ENCODE measurements around the gene LRRC74B.
"Not testable (repeated sequence)": the region's sequence is repeated elsewhere in the genome, so short reads cannot be mapped to it uniquely, and the experiment has no call there.

LRRC74B gene, protein sequence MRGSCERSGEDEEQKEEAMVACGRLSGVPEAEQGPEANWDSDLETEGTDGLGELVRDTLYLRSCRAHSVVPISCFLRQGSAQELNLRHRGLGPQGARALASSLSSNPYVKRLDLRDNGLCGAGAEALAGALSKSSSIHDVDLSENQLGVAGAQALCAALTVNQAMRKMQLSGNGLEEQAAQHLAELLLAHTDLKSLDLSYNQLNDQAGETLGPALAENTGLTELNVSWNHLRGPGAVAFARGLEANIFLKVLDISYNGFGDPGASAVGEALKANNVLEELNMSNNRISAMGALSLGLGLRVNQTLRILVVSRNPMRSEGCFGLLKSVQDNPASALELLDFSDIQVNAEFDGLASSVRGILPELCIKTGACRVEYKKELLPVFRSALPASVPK

DNA sequence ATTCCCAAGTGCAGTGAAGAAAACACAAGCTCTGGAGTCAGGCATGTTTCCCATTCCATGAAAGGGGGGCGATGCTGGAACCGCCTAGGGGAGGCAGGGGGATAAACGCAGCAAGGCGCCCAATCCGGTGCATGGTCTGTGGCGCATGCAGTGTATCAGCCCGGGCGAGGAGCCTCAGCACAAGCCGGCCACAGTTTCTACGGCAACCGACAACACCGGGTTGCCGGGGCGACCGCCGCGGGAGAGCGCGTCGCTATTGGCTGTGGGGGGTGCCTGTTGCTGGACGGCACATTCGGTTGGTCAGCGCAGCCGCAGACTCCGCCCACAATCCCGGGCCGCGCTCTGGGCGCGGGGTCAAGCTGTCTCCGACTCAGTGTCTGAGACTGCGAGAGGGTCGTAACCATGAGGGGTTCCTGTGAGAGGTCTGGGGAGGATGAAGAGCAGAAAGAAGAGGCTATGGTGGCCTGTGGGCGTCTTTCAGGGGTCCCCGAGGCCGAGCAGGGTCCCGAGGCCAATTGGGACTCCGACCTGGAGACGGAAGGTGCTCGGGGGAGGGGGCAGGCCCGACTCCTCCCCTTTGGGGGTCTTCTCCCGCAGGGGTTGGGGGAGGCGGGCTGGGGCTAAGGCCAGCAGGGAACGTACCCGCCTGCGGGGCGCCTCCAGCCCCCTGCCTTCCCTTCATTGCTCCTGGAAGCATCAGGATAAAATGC, at the start of gene LRRC74B:
Gene LRRC74B (plus strand): TSS at position 362 of the 710 bp plus-strand sequence. CDS start 41 bp downstream, at position 403.
- peak; percentile 93 for DNase-seq

DNA sequence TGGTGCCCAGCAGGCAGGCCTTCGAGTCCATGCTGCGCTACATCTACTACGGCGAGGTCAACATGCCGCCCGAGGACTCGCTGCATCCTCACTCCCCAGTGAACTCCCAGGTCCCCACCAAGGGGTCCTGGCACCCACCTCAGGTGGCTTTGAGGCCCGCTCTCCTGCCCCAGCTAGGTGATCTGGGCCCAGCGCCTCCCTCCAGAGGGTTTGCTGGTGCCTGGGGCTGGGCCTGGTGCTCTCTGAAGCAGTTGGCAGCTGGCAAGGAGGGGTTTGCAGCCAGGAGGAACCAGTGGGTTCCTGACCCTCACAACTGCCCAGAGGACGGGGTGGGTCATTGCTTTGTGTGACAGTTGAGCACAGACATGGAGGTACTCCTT, 49.7 kb upstream of the LRRC74B start:
- no peak for DNase-seq

DNA sequence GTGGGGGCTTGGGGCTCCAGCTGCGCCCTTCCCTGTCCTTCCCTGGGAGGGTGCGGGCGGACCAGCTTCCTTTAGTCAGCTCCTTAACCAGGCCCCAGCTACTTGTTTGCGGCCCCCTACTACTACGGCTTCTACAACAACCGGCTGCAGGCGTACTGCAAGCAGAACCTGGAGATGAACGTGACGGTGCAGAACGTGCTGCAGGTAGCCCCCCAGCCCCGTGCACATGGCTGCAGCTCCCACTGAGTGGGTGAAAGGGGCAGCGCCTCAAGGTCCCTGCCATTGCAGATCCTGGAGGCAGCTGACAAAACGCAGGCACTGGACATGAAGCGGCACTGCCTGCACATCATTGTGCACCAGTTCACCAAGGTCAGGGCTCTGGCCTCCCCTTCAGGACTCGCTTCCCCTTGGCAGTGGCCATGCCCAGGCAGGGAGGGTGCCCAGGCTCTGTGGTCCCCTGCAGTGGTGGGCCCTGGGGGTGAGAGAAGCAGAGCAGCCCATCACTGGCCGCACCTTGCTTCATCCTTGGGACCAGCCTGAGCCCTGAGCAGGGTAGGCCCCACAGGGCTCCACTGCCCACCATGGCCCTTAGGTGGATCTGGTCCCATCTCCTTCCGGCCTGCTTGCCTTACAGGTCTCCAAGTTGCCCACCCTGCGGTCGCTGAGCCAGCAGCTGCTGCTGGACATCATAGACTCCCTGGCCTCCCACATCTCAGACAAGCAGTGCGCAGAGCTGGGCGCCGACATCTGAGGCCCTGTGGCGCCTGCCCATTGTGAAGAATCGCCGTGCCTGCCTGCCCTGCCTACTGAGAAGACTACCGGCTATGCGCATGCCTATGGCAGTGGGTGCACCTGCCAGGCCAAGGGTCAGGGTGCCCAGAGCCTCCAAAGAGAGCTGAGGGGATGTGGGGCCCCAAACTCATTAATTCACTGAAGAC, 48.9 kb upstream of the LRRC74B start:
- DNase-seq = no peak

DNA sequence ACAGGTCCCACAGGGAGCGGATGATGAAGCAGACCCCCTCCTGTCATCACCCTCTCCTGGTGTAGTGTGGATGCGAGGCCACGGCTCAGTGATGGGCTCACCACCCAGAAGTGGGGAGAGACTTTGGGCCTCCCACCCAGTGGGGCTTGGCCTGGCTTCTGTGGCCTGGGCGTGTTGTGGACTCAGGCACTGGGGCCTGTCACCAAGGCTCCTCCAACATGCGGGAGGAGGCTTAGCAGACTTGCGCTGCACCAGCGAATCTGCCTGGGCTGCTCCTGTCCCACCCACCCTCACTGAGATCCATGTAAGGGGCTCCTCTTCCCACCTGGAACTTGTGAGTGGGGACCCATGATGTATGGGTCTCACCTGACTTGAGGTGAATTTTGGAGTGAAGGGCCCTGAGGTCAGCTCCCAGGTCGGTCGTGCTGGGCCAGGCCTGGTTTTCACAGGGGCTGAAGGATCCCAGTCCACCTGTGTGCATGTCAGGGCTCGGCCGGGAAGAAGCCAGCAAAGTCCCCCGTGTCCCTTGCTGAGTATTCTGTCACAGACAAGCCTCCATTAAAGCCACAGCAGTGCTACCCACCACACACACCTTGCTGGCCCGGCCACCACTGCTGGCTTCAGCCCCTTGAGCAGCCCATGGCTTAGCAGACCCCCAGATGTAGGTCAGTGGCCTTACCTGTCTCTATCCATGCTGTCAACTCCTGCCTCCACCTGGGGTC, 48.0 kb upstream of the LRRC74B start:
- no peak for DNase-seq

DNA sequence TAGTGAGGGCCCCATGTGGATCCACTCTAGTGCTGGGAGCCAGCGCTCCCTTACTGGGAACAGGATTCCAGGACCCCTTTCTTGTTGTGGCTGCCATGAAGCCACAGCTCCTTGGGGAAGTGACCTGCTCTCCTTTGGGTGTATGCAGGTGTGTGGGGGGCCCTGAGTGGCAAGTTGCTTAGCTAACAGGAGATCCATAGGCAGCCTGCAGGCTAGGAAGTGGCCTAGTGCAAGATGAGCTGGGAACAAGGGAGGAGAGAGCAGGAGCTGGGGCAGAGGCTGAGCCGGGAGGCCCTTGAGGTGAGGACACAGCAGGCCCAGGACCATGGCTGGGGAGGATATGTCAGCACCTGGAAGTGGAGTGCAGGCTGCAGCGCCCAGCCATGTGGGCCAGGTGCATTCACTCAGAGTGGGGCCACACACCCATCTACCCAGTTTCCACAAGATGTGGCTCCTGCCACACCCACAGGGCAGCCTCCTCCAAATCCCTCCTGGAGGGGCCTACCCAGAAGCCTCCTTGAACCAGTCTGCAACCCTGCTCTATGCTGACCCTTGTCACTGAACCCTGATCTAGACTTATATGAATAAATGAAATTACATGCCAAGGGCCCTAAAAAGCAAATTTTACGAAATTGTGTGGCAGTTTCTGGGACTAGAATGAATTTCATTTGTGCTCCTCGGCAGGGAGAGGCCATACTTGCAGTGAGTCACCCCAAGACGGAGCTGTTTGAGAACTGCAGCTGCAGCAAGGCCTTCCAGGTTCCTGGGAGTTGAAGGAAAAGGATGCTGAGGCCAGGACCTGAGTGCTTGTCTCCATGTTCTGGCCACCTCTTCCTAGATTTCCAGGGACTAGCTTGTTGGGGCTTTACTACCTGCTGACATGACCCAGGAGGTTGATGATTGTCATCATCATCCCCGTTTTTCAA, 47.1 kb upstream of the LRRC74B start:
- DNase-seq = no peak

DNA sequence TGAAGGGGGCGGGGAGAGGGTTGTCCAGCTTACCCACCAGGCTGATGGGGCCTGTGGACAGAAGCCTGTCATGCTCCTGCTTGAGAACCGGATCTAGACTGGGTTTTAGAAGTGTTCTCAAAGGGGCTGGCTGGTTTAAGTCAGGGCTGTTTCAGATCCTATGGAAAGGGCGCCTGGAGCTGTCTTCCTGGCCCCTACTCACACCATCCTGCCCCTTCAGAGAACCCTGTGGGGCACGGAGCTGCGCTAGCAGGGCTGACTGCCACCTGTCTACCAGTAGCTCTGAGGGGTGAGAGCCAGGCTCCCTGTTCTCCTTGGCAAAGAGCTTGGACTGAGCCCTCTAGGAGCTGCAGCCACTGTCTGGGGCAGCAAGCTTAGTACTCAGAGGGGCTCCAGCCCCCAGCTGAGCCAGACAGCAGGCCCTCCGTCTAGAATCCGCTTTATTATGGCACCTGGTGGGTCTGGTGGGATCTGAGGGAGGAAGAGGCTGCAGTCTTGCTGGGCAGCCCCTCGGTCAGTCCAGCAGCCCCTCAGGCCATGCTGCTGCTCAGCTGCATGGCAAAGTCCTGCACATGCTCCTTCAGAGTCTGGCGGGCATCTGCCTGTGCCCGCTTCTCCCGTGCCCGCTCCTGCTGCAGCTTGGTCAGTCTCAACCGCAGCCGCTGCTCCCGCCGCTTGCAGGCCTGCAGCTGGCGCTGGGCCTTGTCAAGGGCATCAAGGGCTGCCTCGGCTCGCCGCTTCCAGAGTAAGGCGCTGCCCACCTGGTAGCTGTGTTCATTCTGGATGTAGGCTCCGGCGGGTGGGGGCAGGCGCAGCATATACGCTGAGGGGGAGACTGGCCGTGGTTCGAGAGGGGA, 46.2 kb upstream of the LRRC74B start:
- DNase-seq = no peak

DNA sequence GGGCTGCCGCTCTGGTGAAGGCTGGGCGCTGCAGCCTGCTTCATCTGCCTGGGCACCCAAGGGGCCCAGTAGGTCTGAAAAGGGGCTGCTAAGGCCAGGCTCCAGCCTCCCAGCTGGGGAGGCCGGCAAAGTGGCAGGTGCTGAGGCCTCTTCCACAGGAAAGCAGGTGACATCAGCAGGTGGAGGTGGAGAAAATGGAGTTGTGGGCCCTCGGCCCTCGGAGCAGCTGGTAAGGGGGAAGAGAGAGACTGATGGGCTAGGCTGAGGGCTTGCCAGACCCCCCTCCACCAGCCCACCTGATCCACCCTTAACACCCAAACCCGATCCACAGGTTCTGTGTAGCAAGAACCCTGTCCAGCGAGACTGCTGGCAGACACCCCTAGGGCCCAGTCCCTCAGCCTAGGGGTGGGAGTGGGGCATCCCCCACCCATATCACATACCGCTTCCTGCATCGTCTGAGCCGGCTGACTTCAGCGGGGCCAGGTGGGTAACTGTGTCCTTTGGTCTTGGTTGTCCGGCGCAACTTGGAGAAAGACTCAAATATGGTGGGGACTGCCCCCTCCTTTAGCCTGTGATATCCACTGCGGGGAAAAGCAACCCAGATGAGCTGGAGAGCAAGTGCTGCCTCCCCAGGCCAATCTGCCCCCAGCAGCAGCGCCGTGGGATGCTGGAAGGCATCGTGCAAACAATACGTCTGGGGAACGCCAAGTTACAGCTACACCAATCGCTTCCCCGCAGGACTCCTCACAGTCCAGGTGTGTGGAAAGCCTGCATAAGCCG, 45.3 kb upstream of the LRRC74B start:
- no peak for DNase-seq

DNA sequence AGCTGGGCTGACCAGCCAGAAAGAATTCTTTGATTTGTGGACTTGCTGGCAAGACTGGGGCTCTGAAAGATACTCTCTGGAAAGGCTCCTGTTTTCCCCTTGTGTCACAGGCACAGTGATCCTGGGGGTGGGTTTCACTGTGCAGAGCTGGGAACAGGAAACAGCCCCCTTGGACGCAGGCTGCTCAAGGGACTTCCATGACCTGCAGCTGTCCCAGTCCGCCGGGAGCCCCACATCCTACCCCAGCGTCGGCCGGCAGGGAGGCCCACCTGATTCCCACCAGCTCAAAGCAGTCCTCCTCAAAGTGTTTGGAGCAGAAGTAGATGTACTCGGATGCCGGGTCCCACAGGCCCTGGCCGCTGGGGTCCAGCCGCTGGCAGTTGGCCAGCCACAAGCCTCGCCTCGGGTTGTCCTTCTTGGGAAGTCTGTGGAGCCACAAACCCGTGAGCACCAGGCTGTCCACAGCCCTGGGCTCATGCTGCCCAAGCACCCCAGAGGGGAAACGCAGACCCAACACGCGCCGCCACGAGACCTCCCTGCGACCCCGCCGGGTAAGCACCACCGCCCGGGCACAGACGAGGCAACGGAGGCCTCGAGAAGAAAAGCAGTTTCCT, 44.7 kb upstream of the LRRC74B start:
- DNase-seq = no peak

DNA sequence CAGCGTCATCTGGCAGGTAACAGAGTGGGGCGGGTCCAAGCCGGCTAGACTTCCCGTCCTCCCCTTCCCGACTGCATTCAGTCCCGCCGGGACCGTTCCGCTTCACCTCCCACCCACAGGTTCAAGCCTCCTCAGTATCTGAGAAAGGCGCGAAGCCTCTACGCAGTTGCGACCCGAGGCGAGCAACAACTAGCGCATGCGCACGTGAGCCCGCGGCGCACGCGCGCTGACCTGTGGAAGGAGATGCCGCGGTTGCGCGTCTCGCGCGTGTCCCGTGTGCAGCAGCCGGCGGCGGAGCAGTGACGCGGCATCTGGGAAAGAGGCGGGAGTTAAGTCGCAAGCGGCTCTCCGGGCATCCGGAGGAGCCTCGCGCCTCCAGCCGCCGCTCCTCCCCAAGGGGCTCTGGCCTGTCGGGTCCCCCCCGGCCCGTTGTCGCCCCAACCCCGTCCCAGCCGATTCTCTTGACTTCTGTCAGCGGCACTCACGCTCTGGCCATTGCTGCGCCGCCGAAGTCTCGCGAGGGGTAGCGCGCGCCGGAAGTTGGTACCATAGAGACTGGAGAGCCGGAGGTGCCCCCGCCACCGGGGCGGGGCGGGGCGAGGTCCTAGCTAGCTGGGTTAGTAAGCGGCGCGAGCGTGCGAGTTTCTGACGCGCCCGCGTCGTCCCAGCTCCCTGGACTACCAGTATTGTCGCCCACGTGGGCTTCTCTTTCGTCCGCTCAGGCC, 44.0 kb upstream of the LRRC74B start, which contains the start of gene THAP7:
Gene THAP7 (minus strand): TSS at position 518 of the 725 bp plus-strand sequence. CDS start 207 bp downstream, at position 311.
- peak; percentile 97 for DNase-seq

DNA sequence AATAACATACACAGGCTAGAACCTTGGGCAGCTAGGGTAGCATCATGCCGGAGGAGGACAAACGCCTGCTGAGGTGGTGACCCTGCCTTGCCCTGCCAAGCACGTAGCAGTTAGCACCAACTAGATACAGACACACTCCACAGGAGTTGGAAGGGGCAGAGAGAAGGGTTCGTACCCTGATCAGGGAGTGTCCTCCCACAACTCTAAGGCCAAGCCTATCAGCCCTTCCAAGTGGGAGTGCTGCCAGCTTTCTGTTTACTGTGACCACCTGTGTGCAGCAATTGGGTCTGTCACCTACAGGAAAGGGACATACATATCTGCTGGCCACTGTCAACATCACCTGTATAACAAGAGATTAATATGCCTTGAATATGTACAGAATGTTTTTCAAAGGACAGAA, 42.0 kb upstream of the LRRC74B start:
- peak; percentile 27 for DNase-seq

DNA sequence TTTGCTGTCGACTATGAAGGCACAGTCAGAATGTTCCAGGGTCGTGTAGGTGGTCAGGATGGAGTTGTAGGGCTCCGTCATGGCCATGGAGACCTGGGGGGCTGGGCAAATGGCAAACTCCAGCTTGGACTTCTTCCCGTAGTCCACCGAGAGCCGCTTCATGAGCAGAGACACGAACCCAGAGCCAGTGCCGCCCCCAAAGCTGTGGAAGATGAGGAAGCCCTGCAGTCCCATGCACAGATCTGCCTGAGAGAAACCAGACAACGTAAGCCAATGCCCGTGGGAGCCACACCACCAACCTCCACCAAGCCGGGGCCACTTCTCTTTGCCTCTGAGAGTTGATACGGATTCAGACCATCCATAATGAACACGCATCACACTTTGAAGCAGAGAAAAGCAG, 36.5 kb upstream of the LRRC74B start:
- not testable (repeated sequence) for DNase-seq

DNA sequence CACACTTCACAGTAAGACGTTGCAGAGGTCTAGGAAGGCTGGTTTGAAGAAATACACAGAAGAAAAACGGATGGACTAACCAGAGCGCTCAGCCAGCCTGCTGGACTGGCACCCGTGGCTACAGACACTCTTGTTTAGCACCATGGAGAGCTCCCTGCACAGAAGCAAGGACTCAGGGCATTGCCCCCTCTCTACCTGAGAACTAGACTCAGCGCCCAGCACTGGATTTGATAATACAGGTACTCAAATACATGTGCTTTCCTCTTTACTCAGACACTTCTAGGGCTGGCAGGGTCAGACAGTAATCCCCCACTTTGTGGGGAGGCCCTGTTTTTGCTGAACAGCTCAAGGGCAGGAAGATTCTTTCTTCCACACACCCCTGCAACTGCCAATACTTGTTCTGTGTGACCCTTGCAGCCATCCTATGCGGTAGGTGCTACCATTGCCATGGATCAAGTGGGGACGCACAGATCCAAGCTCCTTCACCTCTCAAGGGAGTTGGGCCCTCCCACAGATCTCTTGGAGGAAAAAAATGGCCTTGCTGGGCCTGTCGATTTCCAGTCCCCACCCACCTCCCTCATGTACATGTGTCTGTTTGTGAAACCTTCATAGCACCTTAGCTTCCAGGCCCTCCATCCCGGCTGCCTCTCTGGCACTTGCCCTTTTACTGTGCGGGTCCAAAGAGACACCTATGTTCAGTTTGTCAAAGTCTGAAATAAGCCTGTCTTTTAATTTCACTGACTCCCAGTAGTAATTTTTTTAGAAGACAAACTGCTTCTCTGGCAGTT, 35.9 kb upstream of the LRRC74B start:
- no peak for DNase-seq

DNA sequence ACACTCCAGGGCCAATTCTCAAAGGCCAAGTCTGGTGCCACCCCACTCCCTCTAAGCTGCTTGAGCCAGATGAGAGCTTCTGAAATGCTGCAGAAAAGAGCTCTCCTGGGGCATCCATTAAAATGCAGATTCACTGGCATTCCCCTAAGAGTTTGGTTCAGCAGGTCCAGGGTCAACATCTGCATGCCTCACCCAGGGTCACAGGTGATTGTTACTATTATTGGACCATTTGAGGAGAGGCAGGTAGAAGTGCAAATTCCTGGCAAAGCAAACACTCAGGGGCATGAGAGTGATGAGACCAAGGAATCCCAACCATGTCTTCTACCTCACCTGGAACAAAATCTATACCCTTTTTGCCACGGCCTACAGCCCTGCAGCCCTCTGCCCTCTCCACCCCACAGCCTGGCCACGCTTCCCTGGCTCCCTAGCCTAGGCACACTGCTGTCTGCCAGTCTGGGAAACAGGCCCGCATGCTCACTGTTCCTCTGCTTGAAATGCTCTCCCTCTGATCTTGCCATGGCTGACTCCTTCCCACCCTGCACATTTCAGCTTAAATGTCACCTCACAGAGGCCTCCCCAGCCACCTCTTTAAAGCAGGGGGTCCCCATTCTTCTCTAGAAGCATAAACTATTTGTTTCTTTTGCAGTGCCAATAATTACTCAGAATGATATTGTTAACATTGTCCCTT, 35.2 kb upstream of the LRRC74B start:
- no peak for DNase-seq

DNA sequence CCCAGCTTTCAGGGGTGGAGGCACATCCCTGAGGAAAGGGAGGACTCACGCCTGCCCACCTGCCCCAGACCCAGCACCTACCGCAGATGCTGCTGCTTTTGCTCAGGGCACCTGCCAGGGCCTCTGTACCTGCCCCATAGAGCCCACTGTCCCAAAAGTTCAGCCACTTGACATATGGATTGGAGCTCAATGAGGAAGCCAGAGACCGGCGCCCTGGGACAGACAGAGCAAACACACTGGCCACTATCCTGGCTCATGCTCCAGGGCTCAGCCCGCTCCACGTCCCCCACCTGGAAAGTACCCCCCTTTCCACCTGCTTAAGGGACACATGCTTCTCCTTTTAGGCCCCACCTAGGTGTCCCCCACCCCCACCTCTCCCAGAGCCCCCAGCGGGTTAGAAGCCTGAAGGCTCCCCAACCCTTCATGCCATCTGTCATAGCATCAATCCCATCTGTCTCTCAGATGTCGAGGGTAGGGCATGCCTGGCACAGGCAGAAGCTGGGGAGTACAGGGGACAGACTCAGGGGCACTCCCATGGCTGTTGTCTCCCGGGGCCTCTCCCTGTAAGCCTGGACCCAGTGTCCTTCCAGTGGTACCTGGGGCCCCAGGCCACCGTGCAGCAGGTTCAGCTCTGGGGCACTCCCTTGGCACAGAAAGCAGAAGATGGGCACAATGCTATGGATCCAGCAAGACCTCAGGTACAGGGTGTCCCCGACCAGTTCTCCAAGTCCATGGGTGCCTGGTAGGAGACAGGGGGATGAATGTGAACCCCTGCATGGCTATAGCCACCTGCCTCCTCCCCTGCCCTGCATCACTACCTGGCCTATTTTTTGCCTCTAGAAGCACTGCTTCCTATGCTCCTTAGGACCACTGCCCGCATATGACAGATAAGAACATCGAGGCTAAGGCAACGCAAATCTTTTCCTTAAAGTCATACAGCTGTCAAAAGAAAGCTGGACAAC, 33.0 kb upstream of the LRRC74B start:
- DNase-seq = no peak

DNA sequence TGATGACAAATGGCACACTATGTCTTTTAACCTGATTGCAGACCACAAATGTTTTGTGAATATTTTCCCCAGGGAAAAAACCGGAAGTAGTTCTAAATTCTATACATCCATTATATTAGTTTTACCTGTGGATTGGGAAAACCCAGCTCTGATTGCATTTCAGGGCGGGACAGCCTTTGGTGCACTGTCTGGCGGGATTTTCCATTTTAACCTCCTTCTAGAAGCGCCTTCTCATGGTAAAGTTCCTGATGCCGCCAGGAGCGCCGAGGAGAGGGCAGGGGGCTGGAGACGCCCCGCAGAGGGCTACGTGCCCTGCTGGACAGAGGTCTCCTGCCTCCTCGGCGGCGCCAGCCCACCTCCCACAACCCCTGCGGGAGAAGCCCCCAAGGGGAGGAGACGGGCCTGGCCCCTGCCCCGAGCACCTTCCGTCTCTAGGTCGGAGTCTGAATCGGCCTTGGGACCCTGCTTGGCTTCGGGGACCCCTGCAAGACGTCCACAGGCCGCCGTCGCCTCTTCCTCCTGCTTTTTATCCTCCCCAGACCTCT, 32.0 kb upstream of the LRRC74B start:
- no peak for DNase-seq

Data from left hindlimb (tissue), 1 donor.